OCI-LY3 (cell line): ENCODE data around the gene MYO3A.

ENCODE experiments used
- CTCF ChIP-seq: fragments of 200-600, 300-600 bp; sonication (generic); IDR thresholded peaks from 2 replicates; pipeline ENCODE4 v1.5.1; 2014; ENCODE audit warnings: antibody characterized with exemption, low read length, low read depth
- EZH2phosphoT487 ChIP-seq: fragments of 200-600 bp; shearing (Covaris generic); IDR thresholded peaks from 2 replicates; pipeline ENCODE4 v1.6.1; 2018; ENCODE audit warnings: antibody characterized with exemption, mixed run types, low read depth

GRCh38 chr10:26169466-26169865 lies 235.4 kb downstream of the MYO3A start:
- TF ChIP-seq CTCF (no peak), EZH2phosphoT487 (no peak)
